Nephron (organoid): Measurements from ENCODE around the gene FOXC2.

ENCODE experiments used
- H3K27ac Mint-ChIP-seq, 3 experiments: 2 replicates each; pipeline ENCODE4 v1.8.0; 2020; ENCODE audit warnings: mixed read lengths in 3 of 3, mild to moderate bottlenecking in 2 of 3, moderate library complexity in 1 of 3
- H3K27me3 Mint-ChIP-seq: 2 replicates; pipeline ENCODE4 v1.8.0; 2021; ENCODE audit warnings: low read depth, mild to moderate bottlenecking, moderate library complexity, mixed read lengths
- H3K36me3 Mint-ChIP-seq: 2 replicates; pipeline ENCODE4 v1.8.0; 2020; ENCODE audit warnings: low read depth, mixed read lengths
- H3K4me1 Mint-ChIP-seq: 2 replicates; pipeline ENCODE4 v1.8.0; 2020; ENCODE audit warnings: mixed read lengths
- H3K4me3 Mint-ChIP-seq, 3 experiments: 2 replicates each; pipeline ENCODE4 v1.8.0; 2020; ENCODE audit warnings: mild to moderate bottlenecking in 3 of 3, mixed read lengths in 3 of 3, moderate library complexity in 2 of 3
- H3K9me3 Mint-ChIP-seq: 2 replicates; pipeline ENCODE4 v1.8.0; 2020; ENCODE audit warnings: mixed read lengths
- CTCF ChIP-seq, 3 experiments: fragments of 200-600 bp; sonication (generic); IDR thresholded peaks; one replicate each; pipeline ENCODE4 v1.5.0; 2021; ENCODE audit warnings: antibody characterized with exemption in 3 of 3; ENCODE audit not compliant: unreplicated experiment in 3 of 3

The FOXC2 gene

GRCh38 chr16:86520317-86521210 is 46.1 kb upstream of the FOXC2 start:
- H3K27me3 Mint-ChIP-seq, result peaks cover 98% of the 10 kb centered on the region
- peaks cover 5% of the 10 kb centered on the region for H3K4me1 Mint-ChIP-seq
- no peaks in the 10 kb centered on the region for H3K9me3 Mint-ChIP-seq
- H3K27ac Mint-ChIP-seq, result no peak overlapping the region
- H3K36me3 Mint-ChIP-seq, result no peaks in the 10 kb centered on the region
- H3K4me3 Mint-ChIP-seq, result no peak overlapping the region
- TF ChIP-seq CTCF (IDR thresholded peaks at IDR 0.05; ENCODE audit: unreplicated experiment in 3 of 3), result peak in 2 of 3 experiments; percentile 3 to 17

GRCh38 chr16:86521236-86522197 is 45.1 kb upstream of the FOXC2 start:
- no peaks in the 10 kb centered on the region for H3K36me3 Mint-ChIP-seq
- TF ChIP-seq CTCF (IDR thresholded peaks at IDR 0.05; ENCODE audit: unreplicated experiment in 3 of 3), result no peak
- H3K27ac Mint-ChIP-seq, result no peak overlapping the region
- H3K9me3 Mint-ChIP-seq, result no peaks in the 10 kb centered on the region
- peaks cover 98% of the 10 kb centered on the region for H3K27me3 Mint-ChIP-seq
- H3K4me3 Mint-ChIP-seq, result no peak overlapping the region
- peaks cover 2% of the 10 kb centered on the region for H3K4me1 Mint-ChIP-seq

GRCh38 chr16:86522634-86523033 is 44.0 kb upstream of the FOXC2 start:
- no peaks in the 10 kb centered on the region for H3K36me3 Mint-ChIP-seq
- H3K4me1 Mint-ChIP-seq, result no peaks in the 10 kb centered on the region
- TF ChIP-seq CTCF (IDR thresholded peaks at IDR 0.05; ENCODE audit: unreplicated experiment in 3 of 3), result no peak
- no peaks in the 10 kb centered on the region for H3K9me3 Mint-ChIP-seq
- no peak overlapping the region for H3K4me3 Mint-ChIP-seq
- H3K27me3 Mint-ChIP-seq, result peaks cover 97% of the 10 kb centered on the region
- H3K27ac Mint-ChIP-seq, result no peak overlapping the region

GRCh38 chr16:86523166-86523740 is 43.4 kb upstream of the FOXC2 start:
- no peaks in the 10 kb centered on the region for H3K4me1 Mint-ChIP-seq
- H3K36me3 Mint-ChIP-seq, result no peaks in the 10 kb centered on the region

GRCh38 chr16:86524029-86524428 is 42.6 kb upstream of the FOXC2 start:
- peaks cover 97% of the 10 kb centered on the region for H3K27me3 Mint-ChIP-seq
- no peaks in the 10 kb centered on the region for H3K4me1 Mint-ChIP-seq
- H3K36me3 Mint-ChIP-seq, result no peaks in the 10 kb centered on the region
- TF ChIP-seq CTCF (IDR thresholded peaks at IDR 0.05; ENCODE audit: unreplicated experiment in 3 of 3), result no peak
- no peak overlapping the region for H3K27ac Mint-ChIP-seq
- no peaks in the 10 kb centered on the region for H3K9me3 Mint-ChIP-seq
- H3K4me3 Mint-ChIP-seq, result no peak overlapping the region

More at GRCh38 chr16:86523166-86523740, 43.4 kb upstream of the FOXC2 start:
- H3K9me3 Mint-ChIP-seq, result no peaks in the 10 kb centered on the region
- H3K27me3 Mint-ChIP-seq, result peaks cover 97% of the 10 kb centered on the region
- TF ChIP-seq CTCF (IDR thresholded peaks at IDR 0.05; ENCODE audit: unreplicated experiment in 3 of 3), result no peak
- no peak overlapping the region for H3K27ac Mint-ChIP-seq
- no peak overlapping the region for H3K4me3 Mint-ChIP-seq
